Endodermal cell (in vitro differentiated cells): ENCODE results near the gene CENPE. TPM values are rescaled to one million over a fixed set of nuclear protein-coding genes. Genes with fewer than 3 reads are reported as not detected.

Experiments
- DNase-seq: peaks from one replicate; pipeline ENCODE4 v3.0.0-alpha.2; 2017
- H3K27ac ChIP-seq: 2 replicates; pipeline ENCODE4 v1.5.1; 2013; ENCODE audit warnings: mild to moderate bottlenecking, low read depth, low read length, moderate library complexity
- H3K27me3 ChIP-seq: 2 replicates; pipeline ENCODE4 v1.6.1; 2013; ENCODE audit warnings: mild to moderate bottlenecking, low read length, moderate library complexity; ENCODE audit not compliant: insufficient read depth, control insufficient read depth, poor library complexity, severe bottlenecking
- H3K36me3 ChIP-seq: 2 replicates; pipeline ENCODE4 v1.7.0; 2013; ENCODE audit warnings: mild to moderate bottlenecking, low read length, moderate library complexity; ENCODE audit not compliant: control insufficient read depth, insufficient read depth
- H3K4me1 ChIP-seq: one replicate; pipeline ENCODE4 v1.7.0; 2013; ENCODE audit warnings: low read length; ENCODE audit not compliant: control insufficient read depth, insufficient read depth
- H3K4me3 ChIP-seq: 2 replicates; pipeline ENCODE4 v1.5.1; 2013; ENCODE audit warnings: mild to moderate bottlenecking, low read length, moderate library complexity
- H3K9ac ChIP-seq: 2 replicates; pipeline ENCODE4 v1.6.1; 2013; ENCODE audit warnings: mild to moderate bottlenecking, low read length, moderate library complexity; ENCODE audit not compliant: poor library complexity, severe bottlenecking; ENCODE audit errors: extremely low read depth
- H3K9me3 ChIP-seq: 2 replicates; pipeline ENCODE4 v1.6.1; 2013; ENCODE audit warnings: mild to moderate bottlenecking, low read length, moderate library complexity; ENCODE audit not compliant: control insufficient read depth
- H3K27ac Mint-ChIP-seq: 2 replicates; pipeline ENCODE4 v1.8.0; 2020; ENCODE audit warnings: mixed read lengths
- H3K27me3 Mint-ChIP-seq: 2 replicates; pipeline ENCODE4 v1.8.0; 2021; ENCODE audit warnings: mild to moderate bottlenecking, mixed read lengths; ENCODE audit not compliant: insufficient read depth
- H3K36me3 Mint-ChIP-seq: 2 replicates; pipeline ENCODE4 v1.8.0; 2020; ENCODE audit warnings: low read depth, mixed read lengths
- H3K4me1 Mint-ChIP-seq: 2 replicates; pipeline ENCODE4 v1.8.0; 2020; ENCODE audit warnings: mixed read lengths
- H3K4me3 Mint-ChIP-seq: 2 replicates; pipeline ENCODE4 v1.8.0; 2020; ENCODE audit warnings: mild to moderate bottlenecking, moderate library complexity, mixed read lengths
- H3K9me3 Mint-ChIP-seq: 2 replicates; pipeline ENCODE4 v1.8.0; 2020; ENCODE audit warnings: mild to moderate bottlenecking, mixed read lengths
- WGBS, 2 experiments: methylation state at CpG; one replicate each; pipeline versions ENCODE4 v1.1.5 to v1.1.7; 2013; ENCODE audit warnings: missing lambda C conversion rate in 2 of 2, mixed read lengths in 1 of 2; ENCODE audit not compliant: insufficient coverage in 1 of 2, insufficient read length in 1 of 2; 5-methylcytosine and 5-hydroxymethylcytosine counted together
- total RNA-seq, 2 donors: library from RNA; stranded (reverse); fragmentation: NEBNext Ultra II Directional in 1 of 2; extraction: Animal tissue kit (Norgen Biotek cat#: 25700) in 1 of 2; gene quantifications; 2 replicates in 1 of 2; 3 replicates in 1 of 2; pipeline ENCODE4 v1.2.1, GENCODE V29; 2021
- TF ChIP-seq, protein P1 (sequence below): fragments of 200-600 bp; sonication (generic); conservative IDR thresholded peaks from 2 replicates; pipeline ENCODE4 v1.5.0; 2021; ENCODE audit warnings: antibody characterized with exemption, mild to moderate bottlenecking

Gene CENPE
- total RNA-seq, 2 donors from 2014 or later: 32.4 to 39.6 TPM

DNA sequence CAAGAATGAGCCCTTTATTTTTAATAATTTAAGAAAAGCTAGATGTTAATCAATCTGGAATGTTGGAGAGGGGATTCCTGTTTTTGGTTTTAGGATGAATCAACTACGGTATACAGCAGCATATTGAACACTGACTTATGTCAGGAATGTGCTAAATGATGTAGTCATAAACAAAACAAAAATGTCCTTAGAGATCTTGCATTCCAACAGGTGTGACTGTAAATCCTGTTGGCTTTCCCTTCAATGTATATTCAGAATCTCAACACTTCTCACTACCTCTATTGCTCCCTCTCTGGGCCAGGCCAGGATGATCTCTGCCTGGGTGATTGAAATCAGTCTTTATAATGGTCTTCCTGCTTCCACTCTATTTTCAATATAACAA lies 60.7 kb downstream of the CENPE start:
- DNase-seq: no peak
- Mint-ChIP-seq H3K27me3 (no peaks in the 10 kb centered on the region), H3K9me3 (no peaks in the 10 kb centered on the region), H3K36me3 (peaks cover 54% of the 10 kb centered on the region), H3K4me1 (no peaks in the 10 kb centered on the region), H3K27ac (no peak overlapping the region), H3K4me3 (no peak overlapping the region)
- no peaks in the 10 kb centered on the region for H3K9me3 ChIP-seq
- 100% methylated on average over 1 of the region's 1 CpG; no CpG with 5 or more reads in 1 of the 2 experiments for WGBS, 2 experiments
- no peaks in the 10 kb centered on the region for H3K4me1 ChIP-seq
- H3K9ac ChIP-seq: no peak overlapping the region
- peaks cover 71% of the 10 kb centered on the region for H3K36me3 ChIP-seq
- H3K27ac ChIP-seq: no peak overlapping the region
- H3K4me3 ChIP-seq: no peak overlapping the region
- no peaks in the 10 kb centered on the region for H3K27me3 ChIP-seq
- TF ChIP-seq, protein P1, sequence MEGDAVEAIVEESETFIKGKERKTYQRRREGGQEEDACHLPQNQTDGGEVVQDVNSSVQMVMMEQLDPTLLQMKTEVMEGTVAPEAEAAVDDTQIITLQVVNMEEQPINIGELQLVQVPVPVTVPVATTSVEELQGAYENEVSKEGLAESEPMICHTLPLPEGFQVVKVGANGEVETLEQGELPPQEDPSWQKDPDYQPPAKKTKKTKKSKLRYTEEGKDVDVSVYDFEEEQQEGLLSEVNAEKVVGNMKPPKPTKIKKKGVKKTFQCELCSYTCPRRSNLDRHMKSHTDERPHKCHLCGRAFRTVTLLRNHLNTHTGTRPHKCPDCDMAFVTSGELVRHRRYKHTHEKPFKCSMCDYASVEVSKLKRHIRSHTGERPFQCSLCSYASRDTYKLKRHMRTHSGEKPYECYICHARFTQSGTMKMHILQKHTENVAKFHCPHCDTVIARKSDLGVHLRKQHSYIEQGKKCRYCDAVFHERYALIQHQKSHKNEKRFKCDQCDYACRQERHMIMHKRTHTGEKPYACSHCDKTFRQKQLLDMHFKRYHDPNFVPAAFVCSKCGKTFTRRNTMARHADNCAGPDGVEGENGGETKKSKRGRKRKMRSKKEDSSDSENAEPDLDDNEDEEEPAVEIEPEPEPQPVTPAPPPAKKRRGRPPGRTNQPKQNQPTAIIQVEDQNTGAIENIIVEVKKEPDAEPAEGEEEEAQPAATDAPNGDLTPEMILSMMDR: no peak

DNA sequence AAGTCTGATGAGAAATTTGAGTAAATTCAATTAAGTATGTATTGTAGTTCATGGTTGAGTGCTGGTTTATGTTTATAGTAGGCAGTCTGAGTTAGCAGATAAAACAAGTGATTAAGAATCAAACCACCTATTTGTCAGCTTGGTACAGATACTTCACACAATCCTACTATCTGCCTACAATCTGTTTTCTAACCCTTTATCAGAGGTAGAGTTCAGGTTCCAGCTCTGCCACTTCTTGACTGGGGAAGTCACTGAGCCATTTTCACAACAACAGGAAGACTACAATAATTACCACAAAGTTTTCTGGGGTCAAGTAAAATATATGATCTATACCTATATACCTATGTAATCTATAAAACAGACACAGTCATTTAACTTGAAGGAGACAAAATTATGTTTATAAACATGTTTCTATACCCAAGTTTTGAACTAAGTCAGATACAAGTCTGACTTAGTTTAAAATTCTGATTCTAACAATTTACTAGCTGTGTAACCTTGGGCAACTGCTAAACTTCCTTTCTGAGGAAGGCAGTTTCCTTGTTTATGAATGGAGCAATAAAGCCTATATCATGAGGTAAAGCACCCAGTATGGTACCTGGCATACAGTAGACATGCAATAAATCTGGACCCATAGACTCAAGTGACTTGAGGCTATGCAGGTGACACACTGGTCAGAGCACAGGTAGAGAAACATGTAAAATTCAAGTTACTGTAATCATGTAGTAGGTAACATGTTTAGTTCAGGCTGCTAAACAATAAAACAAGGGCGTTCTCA lies 61.3 kb downstream of the CENPE start:
- WGBS, 2 experiments: 57 to 61% methylated on average over 1 of the region's 1 CpG
- H3K4me1 Mint-ChIP-seq: no peaks in the 10 kb centered on the region
- H3K27ac Mint-ChIP-seq: no peak overlapping the region
- Histone ChIP-seq H3K4me3 (no peak overlapping the region), H3K4me1 (no peaks in the 10 kb centered on the region), H3K9me3 (no peaks in the 10 kb centered on the region), H3K36me3 (peaks cover 71% of the 10 kb centered on the region), H3K9ac (no peak overlapping the region), H3K27ac (no peak overlapping the region), H3K27me3 (no peaks in the 10 kb centered on the region)
- H3K9me3 Mint-ChIP-seq: no peaks in the 10 kb centered on the region
- peaks cover 56% of the 10 kb centered on the region for H3K36me3 Mint-ChIP-seq
- no peak for DNase-seq
- H3K4me3 Mint-ChIP-seq: no peak overlapping the region
- TF ChIP-seq, protein P1: no peak
- no peaks in the 10 kb centered on the region for H3K27me3 Mint-ChIP-seq

DNA sequence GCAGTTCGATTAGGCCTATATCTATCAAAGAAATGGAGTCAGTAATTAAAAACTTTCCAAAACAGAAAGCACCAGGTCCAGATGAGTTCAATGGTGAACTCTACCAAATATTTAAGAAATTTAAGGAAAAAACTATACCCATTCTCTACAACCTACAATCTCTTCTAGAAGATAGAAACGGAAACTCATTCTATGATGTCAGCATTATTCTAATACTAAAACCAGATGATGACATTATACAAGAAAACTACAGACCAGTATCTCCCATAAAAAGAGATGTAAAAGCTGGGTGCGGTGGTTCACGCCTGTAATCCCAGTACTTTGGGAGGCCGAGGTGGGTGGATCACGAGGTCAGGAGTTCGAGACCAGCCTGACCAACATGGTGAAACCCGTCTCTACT lies 69.0 kb downstream of the CENPE start:
- Mint-ChIP-seq H3K27ac (no peak overlapping the region), H3K36me3 (peaks cover 46% of the 10 kb centered on the region), H3K4me1 (no peaks in the 10 kb centered on the region), H3K9me3 (no peaks in the 10 kb centered on the region), H3K27me3 (no peaks in the 10 kb centered on the region), H3K4me3 (no peak overlapping the region)
- H3K4me1 ChIP-seq: no peaks in the 10 kb centered on the region
- TF ChIP-seq, protein P1: no peak
- H3K4me3 ChIP-seq: no peak overlapping the region
- no peak overlapping the region for H3K27ac ChIP-seq
- no peak overlapping the region for H3K9ac ChIP-seq
- H3K9me3 ChIP-seq: peaks cover 4% of the 10 kb centered on the region
- no peaks in the 10 kb centered on the region for H3K27me3 ChIP-seq
- no peak for DNase-seq
- H3K36me3 ChIP-seq: peaks cover 44% of the 10 kb centered on the region
- WGBS, 2 experiments: 80 to 87% methylated on average over 3 to 8 of the region's 8 CpGs
